GM23338 (cell line): ENCODE measurements around the gene DRC3.

ENCODE experiments used
- CTCF ChIP-seq, 2 experiments: fragments of 200-600 bp in 1 of 2; sonication (generic) in 1 of 2; conservative IDR thresholded peaks; 2 replicates each; pipeline versions ENCODE4 v1.5.1 to v1.6.1; 2016 to 2017; ENCODE audit warnings: antibody characterized with exemption in 2 of 2, low read depth in 2 of 2, mild to moderate bottlenecking in 2 of 2, moderate library complexity in 1 of 2
- EZH2phosphoT487 ChIP-seq: fragments of 200-600 bp; sonication (generic); IDR thresholded peaks from one replicate; pipeline ENCODE4 v1.8.1; 2018; ENCODE audit warnings: antibody characterized with exemption; ENCODE audit not compliant: unreplicated experiment
- POLR2AphosphoS5 ChIP-seq: IDR thresholded peaks from 2 replicates; pipeline ENCODE4 v1.6.1; 2016; ENCODE audit warnings: antibody characterized with exemption, low read depth

- no peak for TF ChIP-seq CTCF (conservative IDR thresholded peaks at IDR 0.05; ENCODE audit: low read depth in 2 of 2)
- no peak for TF ChIP-seq POLR2AphosphoS5
- TF ChIP-seq EZH2phosphoT487 = no peak
These were observed 26.6 kb upstream of the DRC3 start for GRCh38 chr17:17946093-17946492.
